Common myeloid progenitor, CD34-positive (primary cell): ENCODE data around the gene FAM240A.
"Not testable (repeated sequence)": the region's sequence is repeated elsewhere in the genome, so short reads cannot be mapped to it uniquely, and the experiment has no call there.

Experiments
- CTCF ChIA-PET: fragments of 350-600 bp; sonication (Branson Sonifier 250); formaldehyde crosslinking; loops from one replicate; lab custom pipeline; 2021; ENCODE audit warnings: antibody characterized with exemption; lab: Charles Lee
- POLR2A ChIA-PET: fragments of 350-600 bp; sonication (Branson Sonifier 250); formaldehyde crosslinking; loops from one replicate; lab custom pipeline; 2021; ENCODE audit warnings: antibody characterized with exemption; lab: Charles Lee
- DNase-seq, 3 donors: peaks; one replicate each; pipeline versions ENCODE4 v3.0.0 to v3.0.0-alpha.2; 2013
- H3K27ac ChIP-seq, 2 experiments: 1 replicate in 1 of 2; 2 replicates in 1 of 2; pipeline ENCODE4 v1.7.0; 2013; ENCODE audit warnings: inconsistent platforms in 2 of 2, low read length in 2 of 2, mild to moderate bottlenecking in 2 of 2, low read depth in 1 of 2, moderate library complexity in 1 of 2; ENCODE audit not compliant: severe bottlenecking in 2 of 2, insufficient read depth in 1 of 2, poor library complexity in 1 of 2
- H3K27me3 ChIP-seq, 5 experiments: replicated peaks in 2 of 5; 1 replicate in 3 of 5; 2 replicates in 2 of 5; pipeline versions ENCODE4 v1.6.1 to v1.7.0; 2013; ENCODE audit warnings: low read length in 4 of 5, mild to moderate bottlenecking in 2 of 5, moderate library complexity in 2 of 5, inconsistent platforms in 1 of 5; ENCODE audit not compliant: insufficient read depth in 5 of 5, control insufficient read depth in 4 of 5
- H3K36me3 ChIP-seq, 4 experiments: 1 replicate in 2 of 4; 2 replicates in 2 of 4; pipeline versions ENCODE4 v1.6.1 to v1.7.0; 2013; ENCODE audit warnings: low read length in 3 of 4, control low read depth in 1 of 4, mild to moderate bottlenecking in 1 of 4; ENCODE audit not compliant: control insufficient read depth in 4 of 4, insufficient read depth in 4 of 4
- H3K4me1 ChIP-seq, 4 experiments: 1 replicate in 3 of 4; 2 replicates in 1 of 4; pipeline versions ENCODE4 v1.6.1 to v1.7.1; 2013; ENCODE audit warnings: low read length in 3 of 4, mild to moderate bottlenecking in 3 of 4, control low read depth in 1 of 4, inconsistent platforms in 1 of 4, moderate library complexity in 1 of 4; ENCODE audit not compliant: control insufficient read depth in 4 of 4, insufficient read depth in 4 of 4; ENCODE audit errors: control extremely low read depth in 1 of 4
- H3K4me3 ChIP-seq, 7 experiments: 1 replicate in 4 of 7; 2 replicates in 3 of 7; pipeline versions ENCODE4 v1.5.1 to v1.7.0; 2013; ENCODE audit warnings: mild to moderate bottlenecking in 7 of 7, low read length in 6 of 7, moderate library complexity in 6 of 7, inconsistent platforms in 2 of 7, low read depth in 2 of 7, control low read depth in 1 of 7; ENCODE audit not compliant: insufficient read depth in 4 of 7, control insufficient read depth in 1 of 7; ENCODE audit errors: extremely low read depth in 1 of 7
- H3K9me3 ChIP-seq, 5 experiments: 1 replicate in 4 of 5; 2 replicates in 1 of 5; pipeline versions ENCODE4 v1.6.1 to v1.7.1; 2013; ENCODE audit warnings: low read length in 4 of 5, mild to moderate bottlenecking in 2 of 5, inconsistent platforms in 1 of 5, low read depth in 1 of 5, moderate library complexity in 1 of 5; ENCODE audit not compliant: control insufficient read depth in 4 of 5, insufficient read depth in 2 of 5; ENCODE audit errors: control extremely low read depth in 1 of 5
- WGBS: methylation state at CpG from one replicate; pipeline ENCODE4 v1.1.5; 2013; ENCODE audit not compliant: insufficient coverage; 5-methylcytosine and 5-hydroxymethylcytosine counted together

FAM240A gene

DNA sequence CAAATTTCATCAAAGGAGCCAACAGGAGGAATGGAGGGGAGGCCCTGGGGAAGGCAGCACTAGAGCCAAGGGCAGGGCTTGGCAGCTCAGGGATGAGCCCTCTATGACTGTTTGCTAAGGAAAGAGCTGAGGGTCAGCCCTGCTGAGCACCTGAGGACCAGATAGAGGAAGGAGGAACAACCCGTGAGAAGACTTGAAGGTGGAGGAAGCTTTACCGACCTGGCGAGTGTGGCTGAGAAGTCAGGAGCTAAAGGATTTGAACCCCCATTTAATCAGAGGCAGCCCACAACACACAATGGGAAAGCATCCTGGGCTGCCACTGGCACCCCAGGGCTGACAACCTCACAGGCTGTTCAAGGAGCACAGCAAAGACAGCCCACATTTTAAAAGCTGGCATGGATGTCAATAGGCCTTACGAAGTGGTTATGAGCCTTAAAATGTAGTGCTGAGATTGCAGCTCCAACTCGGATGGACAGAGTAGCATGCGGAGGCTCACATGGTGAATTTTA lies 25.5 kb upstream of the FAM240A start:
- WGBS = 100% methylated on average over 3 of the region's 6 CpGs
- POLR2A ChIA-PET = interaction anchor here (0.9 kb wide), 1 partner anchor 39 kb away, joined by 3 read pairs; no protein-coding TSS in a partner anchor
- DNase-seq = no peak

DNA sequence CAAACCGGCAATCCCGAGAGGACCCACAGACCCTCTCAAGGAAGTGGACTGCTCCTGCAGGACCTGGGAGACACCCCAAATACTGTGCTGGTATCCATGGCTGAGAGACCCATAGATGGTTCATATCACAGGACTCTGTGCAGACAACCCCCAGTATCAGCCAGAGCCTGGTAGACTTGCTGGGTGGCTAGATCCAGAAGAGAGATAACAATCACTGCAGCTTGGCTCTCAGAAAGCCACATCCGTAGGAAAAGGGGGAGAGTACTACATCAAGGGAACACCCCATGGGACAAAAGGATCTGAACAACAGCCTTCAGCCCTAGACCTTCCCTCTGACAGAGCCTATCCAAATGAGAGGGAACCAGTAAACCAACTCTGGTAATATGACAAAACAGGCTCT lies 25.1 kb upstream of the FAM240A start:
- H3K36me3 ChIP-seq, POLR2A ChIA-PET, H3K27me3 ChIP-seq, H3K4me3 ChIP-seq, H3K4me1 ChIP-seq, DNase-seq, H3K27ac ChIP-seq, H3K9me3 ChIP-seq: not testable (repeated sequence)
- 89% methylated on average over 2 of the region's 3 CpGs for WGBS
- CTCF ChIA-PET = interaction anchor here (1.0 kb wide), 1 partner anchor 17 kb away, joined by 4 read pairs; no protein-coding TSS in a partner anchor

More for the DNA sequence above, 25.5 kb upstream of the FAM240A start:
- CTCF ChIA-PET = interaction anchor here (0.8 to 1.0 kb wide), 2 partner anchors 17 to 21 kb away, joined by 3 to 4 read pairs; no protein-coding TSS in a partner anchor
- Histone ChIP-seq H3K27me3 (peaks cover 0 to 3% (median 0%) of the 10 kb centered on the region in 5 experiments), H3K27ac (no peak overlapping the region), H3K36me3 (no peaks in the 10 kb centered on the region), H3K4me3 (no peak overlapping the region), H3K9me3 (no peaks in the 10 kb centered on the region), H3K4me1 (no peaks in the 10 kb centered on the region)

DNA sequence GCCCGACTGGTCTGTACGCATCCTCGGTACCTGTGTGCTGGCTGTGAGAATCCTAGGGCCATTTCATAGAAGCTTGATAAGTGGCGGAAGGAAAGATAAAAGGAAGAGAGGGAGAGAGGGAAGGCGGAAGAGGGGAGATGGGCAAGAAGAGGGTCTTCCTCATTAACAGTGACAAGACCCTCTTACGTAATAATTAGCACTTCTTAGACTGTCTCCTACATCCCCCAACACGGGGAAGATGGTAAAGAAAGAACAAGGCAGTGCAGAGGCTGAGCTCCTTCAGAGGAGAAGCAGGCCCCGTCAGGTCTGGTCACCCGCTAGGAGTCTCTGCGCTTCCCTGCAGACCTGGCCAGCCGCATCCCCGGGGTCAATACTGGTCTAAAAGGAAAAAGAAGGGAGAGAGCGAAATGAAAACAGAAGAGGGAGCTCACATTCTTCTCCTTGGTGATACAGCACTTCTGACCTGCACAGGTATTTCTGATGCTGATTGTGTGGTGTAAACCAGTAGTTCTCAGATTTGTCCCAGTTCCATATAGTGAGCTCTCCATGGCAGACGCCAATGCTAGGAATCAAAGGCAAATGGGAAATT lies 19.0 kb upstream of the FAM240A start:
- DNase-seq = no peak
- H3K27ac ChIP-seq = no peak overlapping the region
- no peaks in the 10 kb centered on the region for H3K9me3 ChIP-seq
- 83% methylated on average over 10 of the region's 14 CpGs for WGBS
- H3K4me1 ChIP-seq = no peaks in the 10 kb centered on the region
- POLR2A ChIA-PET = no interaction called here
- peaks cover 0 to 3% (median 0%) of the 10 kb centered on the region in 5 experiments for H3K27me3 ChIP-seq
- H3K4me3 ChIP-seq = no peak overlapping the region
- CTCF ChIA-PET = interaction anchor here (1.4 kb wide), 1 partner anchor 36 kb away, joined by 3 read pairs; no protein-coding TSS in a partner anchor
- no peaks in the 10 kb centered on the region for H3K36me3 ChIP-seq

DNA sequence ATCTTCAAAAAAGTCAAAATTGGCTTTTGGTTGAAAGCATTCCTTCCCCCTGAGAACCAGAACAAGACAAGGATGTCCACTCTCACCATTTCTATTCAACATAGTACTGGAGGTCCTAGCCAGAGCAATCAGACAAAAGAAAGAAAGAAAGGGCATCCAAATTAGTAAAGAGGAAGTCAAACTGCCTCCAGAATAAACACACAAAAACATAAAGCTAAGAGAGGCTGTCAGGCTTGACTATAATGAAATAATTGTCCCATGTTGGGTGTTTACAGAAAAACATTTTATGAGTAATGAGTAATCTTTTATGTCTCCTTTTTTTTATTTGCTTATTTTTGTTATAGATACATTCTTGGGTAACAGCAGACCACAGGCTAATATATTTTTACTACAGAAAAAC lies 18.3 kb upstream of the FAM240A start:
- CTCF ChIA-PET = interaction anchor here (1.4 kb wide), 1 partner anchor 35 kb away, joined by 3 read pairs; no protein-coding TSS in a partner anchor
- no peak for DNase-seq
- POLR2A ChIA-PET = no interaction called here
- Histone ChIP-seq H3K27ac (no peak overlapping the region), H3K4me1 (no peaks in the 10 kb centered on the region), H3K9me3 (no peaks in the 10 kb centered on the region), H3K27me3 (peaks cover 0 to 3% (median 0%) of the 10 kb centered on the region in 5 experiments), H3K36me3 (no peaks in the 10 kb centered on the region), H3K4me3 (no peak overlapping the region)

DNA sequence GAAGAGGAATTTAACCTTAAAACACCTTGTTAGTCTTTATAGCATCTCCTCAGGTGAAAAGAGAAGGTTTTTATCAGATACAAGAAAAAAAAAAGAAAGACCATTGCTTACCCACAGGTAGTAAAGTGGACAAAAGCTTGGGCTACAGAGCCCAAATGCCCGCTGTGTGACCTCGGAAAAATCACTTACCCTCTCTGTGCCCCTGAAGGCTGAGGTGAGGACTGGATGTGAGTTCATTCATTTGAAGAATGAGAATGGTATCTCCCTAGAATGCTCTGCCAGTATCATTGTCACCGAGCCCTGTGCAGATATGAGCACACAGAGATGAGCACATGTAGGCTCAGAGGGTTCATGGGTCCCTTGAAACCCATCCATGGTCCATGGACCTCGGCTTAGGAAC lies 17.6 kb upstream of the FAM240A start:
- WGBS = 100% methylated on average over 3 of the region's 4 CpGs
- no peaks in the 10 kb centered on the region for H3K4me1 ChIP-seq
- CTCF ChIA-PET = interaction anchor here (1.4 kb wide), 1 partner anchor 35 kb away, joined by 3 read pairs; no protein-coding TSS in a partner anchor

DNA sequence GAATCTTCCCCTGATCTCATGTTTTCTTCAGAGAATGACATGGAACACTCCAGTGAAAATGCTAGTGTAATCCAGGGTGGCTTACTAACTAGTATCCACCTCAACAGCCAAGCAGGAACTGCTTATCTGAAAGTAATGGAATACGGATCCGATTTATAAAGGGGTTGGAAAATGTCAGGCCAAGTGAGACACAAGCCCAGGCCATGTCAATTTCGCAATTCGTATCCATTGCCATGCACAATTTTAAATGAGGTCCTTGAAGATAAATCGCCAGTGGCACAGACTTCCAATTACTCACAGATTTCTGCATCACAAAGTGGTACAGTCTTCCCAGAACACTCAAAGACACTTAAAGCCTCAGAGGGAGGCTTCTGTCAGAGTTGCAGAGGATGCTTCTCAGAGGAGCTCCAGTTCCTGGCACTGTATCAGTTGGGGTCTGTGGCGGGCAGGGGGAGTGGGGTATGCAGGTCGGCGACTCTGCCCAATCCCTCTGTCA lies 16.5 kb upstream of the FAM240A start:
- Histone ChIP-seq H3K27ac (no peak overlapping the region), H3K4me3 (no peak overlapping the region), H3K9me3 (no peaks in the 10 kb centered on the region), H3K4me1 (no peaks in the 10 kb centered on the region), H3K27me3 (peaks cover 0 to 4% (median 0%) of the 10 kb centered on the region in 5 experiments), H3K36me3 (no peaks in the 10 kb centered on the region)
- ChIA-PET CTCF (no interaction called here), POLR2A (interaction anchor here (0.5 kb wide), 1 partner anchor 277 kb away, joined by 3 read pairs; no protein-coding TSS in a partner anchor)
- 100% methylated on average over 3 of the region's 8 CpGs for WGBS
- no peak for DNase-seq

More for the DNA sequence above, 17.6 kb upstream of the FAM240A start:
- peaks cover 0 to 3% (median 0%) of the 10 kb centered on the region in 5 experiments for H3K27me3 ChIP-seq
- H3K4me3 ChIP-seq = no peak overlapping the region
- H3K9me3 ChIP-seq = no peaks in the 10 kb centered on the region
- DNase-seq = no peak
- no peaks in the 10 kb centered on the region for H3K36me3 ChIP-seq
- no peak overlapping the region for H3K27ac ChIP-seq
- POLR2A ChIA-PET = no interaction called here

DNA sequence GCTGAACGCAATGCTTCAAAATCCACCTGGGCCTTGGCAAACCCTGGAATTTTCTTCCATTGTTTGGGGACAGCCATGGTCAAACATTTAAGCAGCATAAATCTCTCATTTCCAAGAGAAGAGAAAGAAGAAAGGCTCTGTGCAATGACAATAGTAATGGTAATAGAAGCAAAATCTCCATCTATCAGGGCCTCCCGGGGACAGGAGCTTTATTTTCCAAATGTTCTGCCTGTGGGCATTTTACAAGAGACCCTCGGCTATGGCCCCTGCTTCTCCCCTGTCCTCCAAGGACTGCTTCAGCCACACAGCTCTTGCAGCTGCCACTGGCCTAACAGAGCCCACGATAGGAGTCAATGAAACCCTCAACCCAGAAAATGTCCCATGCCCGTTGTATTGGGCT lies 12.7 kb upstream of the FAM240A start:
- DNase-seq = no peak
- Histone ChIP-seq H3K27me3 (peaks cover 0 to 1% (median 0%) of the 10 kb centered on the region in 5 experiments), H3K9me3 (no peaks in the 10 kb centered on the region), H3K4me1 (no peaks in the 10 kb centered on the region), H3K27ac (no peak overlapping the region), H3K36me3 (no peaks in the 10 kb centered on the region), H3K4me3 (no peak overlapping the region)
- 94% methylated on average over 4 of the region's 5 CpGs for WGBS
- ChIA-PET POLR2A (no interaction called here), CTCF (no interaction called here)
